K562 (cell line): ENCODE data around the gene MAP4K5. TPM values are rescaled to one million over a fixed set of nuclear protein-coding genes. Genes with fewer than 3 reads are reported as not detected.

Source experiments
- ATAC-seq: fragments of 200-7000 bp; cut with Tn5 transposase; 3 replicates; pipeline ENCODE4 v1.9.1; 2020; ENCODE audit warnings: moderate library complexity
- BruUV-seq: library from RNA; stranded (reverse); fragments of 400-500 nt; replicated peaks from 2 replicates; lab custom pipeline; 2021; lab: Mats Ljungman, UMichigan
- CTCF ChIA-PET: fragments of 300-600 bp; formaldehyde crosslinking; extraction: SDS; loops from one replicate; lab custom pipeline; 2021; ENCODE audit warnings: low intra/inter-chr PET ratio; lab: Yijun Ruan, JAX
- POLR2A ChIA-PET: fragments of 300-600, 350-650 bp; sonication (Branson Sonifier 250); formaldehyde crosslinking; extraction: SDS; loops from one replicate; lab custom pipeline; 2021; ENCODE audit warnings: antibody characterized with exemption, inconsistent platforms; lab: Yijun Ruan, JAX
- DNase-seq, 4 experiments: peaks; one replicate each; pipeline versions ENCODE4 v3.0.0 to v3.0.0-alpha.2; 2011 to 2018; ENCODE audit warnings: low spot score in 3 of 4, mixed read lengths in 3 of 4; ENCODE audit errors: extremely low read depth in 1 of 4
- FAIRE-seq: peaks from 2 replicates; lab custom pipeline; 2011; peaks lifted over from hg19 to GRCh38; lab: Jason Lieb, UNC
- H2AFZ ChIP-seq: 2 replicates; pipeline ENCODE4 v1.6.0; 2011; ENCODE audit warnings: low read depth, low read length, control low read depth, inconsistent platforms
- H3K27ac ChIP-seq: fragments of 200-600 bp; 3 replicates; pipeline ENCODE4 v1.8.0; 2011; ENCODE audit warnings: low read depth, mild to moderate bottlenecking, control low read depth, inconsistent platforms, low read length, moderate library complexity, mixed read lengths; ENCODE audit errors: extremely low read depth
- H3K27me3 ChIP-seq, 2 experiments: fragments of 300-600 bp in 1 of 2; 2 replicates in 1 of 2; 3 replicates in 1 of 2; pipeline versions ENCODE4 v1.6.0 to v1.8.0; 2011; ENCODE audit warnings: inconsistent platforms in 2 of 2, low read length in 2 of 2, mild to moderate bottlenecking in 1 of 2, mixed read lengths in 1 of 2, moderate library complexity in 1 of 2; ENCODE audit not compliant: control insufficient read depth in 2 of 2, insufficient read depth in 2 of 2
- H3K36me3 ChIP-seq: fragments of 300-600 bp; 3 replicates; pipeline ENCODE4 v1.8.0; 2011; ENCODE audit warnings: mild to moderate bottlenecking, low read length, inconsistent platforms; ENCODE audit not compliant: control insufficient read depth, insufficient read depth
- H3K4me1 ChIP-seq, 2 experiments: fragments of 200-600 bp in 1 of 2; replicated peaks in 1 of 2; 2 replicates in 1 of 2; 3 replicates in 1 of 2; pipeline versions ENCODE4 v1.5.1 to v1.8.0; 2011; ENCODE audit warnings: inconsistent platforms in 2 of 2, low read length in 2 of 2, mild to moderate bottlenecking in 1 of 2, mixed read lengths in 1 of 2, moderate library complexity in 1 of 2; ENCODE audit not compliant: control insufficient read depth in 2 of 2, insufficient read depth in 2 of 2
- H3K4me2 ChIP-seq: 2 replicates; pipeline ENCODE4 v1.6.1; 2011; ENCODE audit warnings: low read length, control low read depth, inconsistent platforms, mixed read lengths; ENCODE audit not compliant: insufficient read depth
- H3K4me3 ChIP-seq: fragments of 200-600 bp; sonication (generic), shearing (Covaris generic); 2 replicates; pipeline ENCODE4 v1.5.1; 2016; ENCODE audit warnings: control low read depth, inconsistent platforms
- H3K79me2 ChIP-seq: fragments of 200-600 bp; 3 replicates; pipeline ENCODE4 v1.8.0; 2011; ENCODE audit warnings: low read length, inconsistent platforms; ENCODE audit not compliant: control insufficient read depth, insufficient read depth
- H3K9ac ChIP-seq, 2 experiments: 2 replicates each; pipeline versions ENCODE4 v1.6.0 to v1.6.1; 2011; ENCODE audit warnings: low read depth in 2 of 2, low read length in 2 of 2, control low read depth in 1 of 2, inconsistent platforms in 1 of 2, mild to moderate bottlenecking in 1 of 2, mixed read lengths in 1 of 2; ENCODE audit not compliant: insufficient read depth in 1 of 2
- H3K9me1 ChIP-seq: one replicate; pipeline ENCODE4 v1.6.0; 2011; ENCODE audit warnings: inconsistent platforms, mild to moderate bottlenecking, low read length, moderate library complexity; ENCODE audit not compliant: control insufficient read depth, insufficient read depth
- H3K9me3 ChIP-seq: replicated peaks from 2 replicates; pipeline ENCODE4 v1.5.1; 2011; ENCODE audit warnings: low read depth, low read length, inconsistent platforms; ENCODE audit not compliant: control insufficient read depth, insufficient read depth
- H4K20me1 ChIP-seq: replicated peaks from 2 replicates; pipeline ENCODE4 v1.6.1; 2011; ENCODE audit warnings: low read length, inconsistent platforms, mixed read lengths; ENCODE audit not compliant: control insufficient read depth, insufficient read depth
- MEIS2 ChIP-seq: fragments of 450-650 bp; IDR thresholded peaks from 2 replicates; pipeline ENCODE4 v1.6.1; 2014; ENCODE audit warnings: mild to moderate bottlenecking; ENCODE audit not compliant: partially characterized antibody
- NFIX ChIP-seq: fragments of 250-450 bp; sonication (Bioruptor Pico); IDR thresholded peaks from 2 replicates; pipeline ENCODE4 v1.4.0; 2020; ENCODE audit warnings: low read depth, mild to moderate bottlenecking, moderate library complexity
- PURB ChIP-seq: sonication (generic); formaldehyde crosslinking; IDR thresholded peaks from 2 replicates; pipeline ENCODE4 v1.9.0; 2021; ENCODE audit warnings: low read depth, mild to moderate bottlenecking, missing genetic modification reagents
- RFX7 ChIP-seq: fragments of 250-450 bp; sonication (Bioruptor Pico); IDR thresholded peaks from 2 replicates; pipeline ENCODE4 v1.5.1; 2021; ENCODE audit warnings: mild to moderate bottlenecking
- ZFP30 ChIP-seq: fragments of 250-450 bp; sonication (Bioruptor Pico); IDR thresholded peaks from 2 replicates; pipeline ENCODE4 v1.8.0; 2022; ENCODE audit warnings: moderate library complexity, mild to moderate bottlenecking, inconsistent platforms, borderline replicate concordance
- ZNF212 ChIP-seq: fragments of 450-650 bp; formaldehyde crosslinking; IDR thresholded peaks from 2 replicates; pipeline ENCODE4 v1.4.0; 2020; ENCODE audit warnings: mild to moderate bottlenecking
- ZNF277 ChIP-seq: fragments of 250-450 bp; sonication (Bioruptor Pico); IDR thresholded peaks from 2 replicates; pipeline ENCODE4 v1.8.0; 2022; ENCODE audit warnings: inconsistent platforms, mild to moderate bottlenecking, moderate library complexity, borderline replicate concordance
- ZNF354B ChIP-seq: fragments of 250-450 bp; sonication (Bioruptor Pico); IDR thresholded peaks from 2 replicates; pipeline ENCODE4 v1.4.0; 2020
- ZNF764 ChIP-seq: fragments of 250-450 bp; sonication (Bioruptor Pico); IDR thresholded peaks from 2 replicates; pipeline ENCODE4 v1.4.0; 2020; ENCODE audit warnings: low read depth, mild to moderate bottlenecking, moderate library complexity
- WGBS: fragments of 100-300 bp; shearing (Covaris generic); methylation state at CpG from one replicate; pipeline ENCODE4 v1.1.6; 2016; ENCODE audit warnings: low coverage, mixed read lengths; ENCODE audit not compliant: insufficient coverage; ENCODE audit errors: missing lambda C conversion rate; 5-methylcytosine and 5-hydroxymethylcytosine counted together
- in situ Hi-C: fragments of 300-500 bp; cut with MboI; formaldehyde crosslinking; loops from 4 replicates; pipeline ENCODE4 v1.15.0; 2018; ENCODE audit warnings: inconsistent platforms, mixed read lengths
- intact Hi-C: fragments of 100-400 bp; cut with micrococcal nuclease; formaldehyde crosslinking; loops from 2 replicates; pipeline ENCODE4 v1.14.2; 2022
- polyA plus RNA-seq, 8 experiments: library from polyadenylated mRNA; depleted of rRNA in 4 of 8; stranded (reverse) in 5 of 8; unstranded in 3 of 8; fragments of >200 nt; fragmentation: Nextera tagmentation in 2 of 8; fragmentation: Illumina TruSeq in 1 of 8; extraction: Ambion mirVana in 2 of 8; extraction: Trizol in 1 of 8; gene quantifications; 2 replicates each; pipeline versions ENCODE4 v1.2.1 to v1.2.3, GENCODE V29; 2011 to 2014; ENCODE audit warnings: inconsistent platforms in 1 of 8, missing spikeins in 1 of 8
- total RNA-seq, 7 experiments: library from RNA; depleted of rRNA in 6 of 7; stranded (reverse); fragments of >200 nt in 6 of 7; fragmentation: Illumina TruSeq in 2 of 7; extraction: Trizol in 2 of 7; gene quantifications; 2 replicates each; pipeline versions ENCODE4 v1.2.1 to v1.2.3, GENCODE V29; 2011 to 2021; ENCODE audit warnings: low replicate concordance in 1 of 7
- TF ChIP-seq, protein P1 (sequence below): sonication (generic); formaldehyde crosslinking; IDR thresholded peaks from 2 replicates; pipeline ENCODE4 v1.4.0; 2020; ENCODE audit warnings: mild to moderate bottlenecking, missing genetic modification reagents
- TF ChIP-seq, protein P2 (sequence below): fragments of 450-650 bp; IDR thresholded peaks from 2 replicates; pipeline ENCODE4 v1.6.1; 2016; ENCODE audit warnings: low read depth

MAP4K5 gene
- total and polyA plus RNA-seq, 9 of the 15 experiments (the other 6 are each of a cell fraction or from before 2014, with no cell fraction given), result 5.9 to 29.4 (median 18.0) TPM

DNA sequence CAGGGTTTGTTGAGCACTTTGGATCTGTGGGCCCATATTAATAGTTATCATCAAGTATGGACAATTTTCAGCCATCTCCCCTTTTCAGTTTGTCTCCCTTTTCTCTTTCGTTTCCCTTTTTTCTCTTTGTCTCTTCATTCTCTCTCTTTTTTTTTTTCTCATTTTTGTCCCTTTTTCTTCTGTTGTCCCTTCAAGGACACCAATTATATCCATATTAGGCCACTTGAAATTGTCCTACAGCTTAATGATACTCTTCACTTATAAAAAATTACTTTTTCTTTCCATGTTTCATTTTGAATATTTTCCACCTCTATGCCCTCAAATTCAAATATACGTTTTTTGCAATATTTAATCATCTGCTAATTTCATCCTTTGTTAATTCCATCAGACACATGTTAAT lies 53.3 kb downstream of the MAP4K5 start:
- Histone ChIP-seq H2AFZ (no peak overlapping the region), H3K9me1 (no peaks in the 10 kb centered on the region), H3K27ac (no peak overlapping the region), H4K20me1 (no peaks in the 10 kb centered on the region), H3K4me2 (no peak overlapping the region), H3K9ac (no peak overlapping the region), H3K9me3 (no peaks in the 10 kb centered on the region), H3K27me3 (no peaks in the 10 kb centered on the region), H3K79me2 (no peaks in the 10 kb centered on the region), H3K4me1 (no peaks in the 10 kb centered on the region), H3K36me3 (peaks cover 21% of the 10 kb centered on the region; the same call in 2 of the 3 replicates), H3K4me3 (no peak overlapping the region)
- ATAC-seq (no peak), DNase-seq (no peak), FAIRE-seq (no peak)
- intact Hi-C loops, result no loop called here
- CTCF ChIA-PET, result no interaction called here
- no TSS peak for BruUV-seq
- in situ Hi-C loops, result no loop called here
- POLR2A ChIA-PET, result no interaction called here
- whole genome bisulfite sequencing, result 86% methylated on average over 2 of the region's 2 CpGs
- TF ChIP-seq, protein P1, sequence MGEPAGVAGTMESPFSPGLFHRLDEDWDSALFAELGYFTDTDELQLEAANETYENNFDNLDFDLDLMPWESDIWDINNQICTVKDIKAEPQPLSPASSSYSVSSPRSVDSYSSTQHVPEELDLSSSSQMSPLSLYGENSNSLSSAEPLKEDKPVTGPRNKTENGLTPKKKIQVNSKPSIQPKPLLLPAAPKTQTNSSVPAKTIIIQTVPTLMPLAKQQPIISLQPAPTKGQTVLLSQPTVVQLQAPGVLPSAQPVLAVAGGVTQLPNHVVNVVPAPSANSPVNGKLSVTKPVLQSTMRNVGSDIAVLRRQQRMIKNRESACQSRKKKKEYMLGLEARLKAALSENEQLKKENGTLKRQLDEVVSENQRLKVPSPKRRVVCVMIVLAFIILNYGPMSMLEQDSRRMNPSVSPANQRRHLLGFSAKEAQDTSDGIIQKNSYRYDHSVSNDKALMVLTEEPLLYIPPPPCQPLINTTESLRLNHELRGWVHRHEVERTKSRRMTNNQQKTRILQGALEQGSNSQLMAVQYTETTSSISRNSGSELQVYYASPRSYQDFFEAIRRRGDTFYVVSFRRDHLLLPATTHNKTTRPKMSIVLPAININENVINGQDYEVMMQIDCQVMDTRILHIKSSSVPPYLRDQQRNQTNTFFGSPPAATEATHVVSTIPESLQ, result no peak
- TF ChIP-seq ZNF277 (CRISPR knock-in tag), result no peak
- TF ChIP-seq, protein P2, sequence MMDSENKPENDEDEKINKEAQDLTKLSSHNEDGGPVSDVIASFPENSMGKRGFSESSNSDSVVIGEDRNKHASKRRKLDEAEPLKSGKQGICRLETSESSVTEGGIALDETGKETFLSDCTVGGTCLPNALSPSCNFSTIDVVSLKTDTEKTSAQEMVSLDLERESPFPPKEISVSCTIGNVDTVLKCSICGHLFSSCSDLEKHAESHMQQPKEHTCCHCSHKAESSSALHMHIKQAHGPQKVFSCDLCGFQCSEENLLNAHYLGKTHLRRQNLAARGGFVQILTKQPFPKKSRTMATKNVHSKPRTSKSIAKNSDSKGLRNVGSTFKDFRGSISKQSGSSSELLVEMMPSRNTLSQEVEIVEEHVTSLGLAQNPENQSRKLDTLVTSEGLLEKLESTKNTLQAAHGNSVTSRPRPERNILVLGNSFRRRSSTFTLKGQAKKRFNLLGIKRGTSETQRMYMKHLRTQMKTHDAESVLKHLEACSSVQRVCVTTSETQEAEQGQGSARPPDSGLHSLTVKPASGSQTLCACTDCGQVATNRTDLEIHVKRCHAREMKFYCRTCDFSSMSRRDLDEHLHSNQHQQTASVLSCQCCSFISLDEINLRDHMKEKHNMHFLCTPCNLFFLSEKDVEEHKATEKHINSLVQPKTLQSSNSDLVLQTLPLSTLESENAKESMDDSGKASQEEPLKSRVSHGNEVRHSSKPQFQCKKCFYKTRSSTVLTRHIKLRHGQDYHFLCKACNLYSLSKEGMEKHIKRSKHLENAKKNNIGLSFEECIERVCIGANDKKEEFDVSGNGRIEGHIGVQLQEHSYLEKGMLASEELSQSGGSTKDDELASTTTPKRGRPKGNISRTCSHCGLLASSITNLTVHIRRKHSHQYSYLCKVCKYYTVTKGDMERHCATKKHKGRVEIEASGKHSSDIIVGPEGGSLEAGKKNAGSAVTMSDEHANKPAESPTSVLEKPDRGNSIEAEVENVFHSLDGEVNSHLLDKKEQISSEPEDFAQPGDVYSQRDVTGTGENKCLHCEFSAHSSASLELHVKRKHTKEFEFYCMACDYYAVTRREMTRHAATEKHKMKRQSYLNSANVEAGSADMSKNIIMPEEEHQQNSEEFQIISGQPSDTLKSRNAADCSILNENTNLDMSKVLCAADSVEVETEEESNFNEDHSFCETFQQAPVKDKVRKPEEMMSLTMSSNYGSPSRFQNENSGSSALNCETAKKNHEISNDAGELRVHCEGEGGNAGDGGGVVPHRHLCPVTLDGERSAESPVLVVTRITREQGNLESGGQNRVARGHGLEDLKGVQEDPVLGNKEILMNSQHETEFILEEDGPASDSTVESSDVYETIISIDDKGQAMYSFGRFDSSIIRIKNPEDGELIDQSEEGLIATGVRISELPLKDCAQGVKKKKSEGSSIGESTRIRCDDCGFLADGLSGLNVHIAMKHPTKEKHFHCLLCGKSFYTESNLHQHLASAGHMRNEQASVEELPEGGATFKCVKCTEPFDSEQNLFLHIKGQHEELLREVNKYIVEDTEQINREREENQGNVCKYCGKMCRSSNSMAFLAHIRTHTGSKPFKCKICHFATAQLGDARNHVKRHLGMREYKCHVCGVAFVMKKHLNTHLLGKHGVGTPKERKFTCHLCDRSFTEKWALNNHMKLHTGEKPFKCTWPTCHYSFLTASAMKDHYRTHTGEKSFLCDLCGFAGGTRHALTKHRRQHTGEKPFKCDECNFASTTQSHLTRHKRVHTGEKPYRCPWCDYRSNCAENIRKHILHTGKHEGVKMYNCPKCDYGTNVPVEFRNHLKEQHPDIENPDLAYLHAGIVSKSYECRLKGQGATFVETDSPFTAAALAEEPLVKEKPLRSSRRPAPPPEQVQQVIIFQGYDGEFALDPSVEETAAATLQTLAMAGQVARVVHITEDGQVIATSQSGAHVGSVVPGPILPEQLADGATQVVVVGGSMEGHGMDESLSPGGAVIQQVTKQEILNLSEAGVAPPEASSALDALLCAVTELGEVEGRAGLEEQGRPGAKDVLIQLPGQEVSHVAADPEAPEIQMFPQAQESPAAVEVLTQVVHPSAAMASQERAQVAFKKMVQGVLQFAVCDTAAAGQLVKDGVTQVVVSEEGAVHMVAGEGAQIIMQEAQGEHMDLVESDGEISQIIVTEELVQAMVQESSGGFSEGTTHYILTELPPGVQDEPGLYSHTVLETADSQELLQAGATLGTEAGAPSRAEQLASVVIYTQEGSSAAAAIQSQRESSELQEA, result no peak
- TF ChIP-seq ZFP30, result no peak
- no peak for TF ChIP-seq RFX7 (CRISPR knock-in tag)
- no peak for TF ChIP-seq ZNF354B (CRISPR knock-in tag)
- TF ChIP-seq NFIX (CRISPR knock-in tag), result no peak
- TF ChIP-seq ZNF212, result no peak
- no peak for TF ChIP-seq ZNF764 (CRISPR knock-in tag)
- TF ChIP-seq MEIS2, result no peak
- no peak for TF ChIP-seq PURB (CRISPR knock-in tag)
